GM18861 (cell line): Measurements from ENCODE around the gene RFX7.
"Not testable (repeated sequence)": the region's sequence is repeated elsewhere in the genome, so short reads cannot be mapped to it uniquely, and the experiment has no call there.

Experiments used
- ATAC-seq: cut with Tn5 transposase; IDR thresholded peaks from one replicate; pipeline ENCODE4 v1.9.1; 2021; ENCODE audit not compliant: unreplicated experiment

Gene RFX7

GRCh38 chr15:56243163-56244037 lies at the start of gene RFX7:
Gene RFX7, minus strand, starts transcription at chr15:56243879. Its CDS starts 594 bp downstream, at chr15:56243285.
- peak; percentile 32 for ATAC-seq

GRCh38 chr15:56292546-56293316 lies 49.1 kb upstream of the RFX7 start:
- ATAC-seq: no peak

GRCh38 chr15:56291741-56292140 lies 48.1 kb upstream of the RFX7 start:
- no peak for ATAC-seq

- ATAC-seq: no peak
Measured at GRCh38 chr15:56286213-56286612, 42.5 kb upstream of the RFX7 start.

- no peak for ATAC-seq
Measured at GRCh38 chr15:56281145-56281544, 37.5 kb upstream of the RFX7 start.

- no peak for ATAC-seq
Measured at GRCh38 chr15:56273724-56274123, 30.0 kb upstream of the RFX7 start.

- ATAC-seq: no peak
Measured at GRCh38 chr15:56272454-56272853, 28.8 kb upstream of the RFX7 start.

- ATAC-seq: not testable (repeated sequence)
Measured at GRCh38 chr15:56266465-56266864, 22.8 kb upstream of the RFX7 start.

GRCh38 chr15:56261854-56262509 lies 18.3 kb upstream of the RFX7 start:
- no peak for ATAC-seq

- not testable (repeated sequence) for ATAC-seq
Measured at GRCh38 chr15:56257306-56257705, 13.6 kb upstream of the RFX7 start.

- ATAC-seq: no peak
Measured at GRCh38 chr15:56254265-56254664, 10.6 kb upstream of the RFX7 start.

- ATAC-seq: no peak
Measured at GRCh38 chr15:56252386-56252785, 8.7 kb upstream of the RFX7 start.

- ATAC-seq: no peak
Measured at GRCh38 chr15:56251315-56252095, 7.8 kb upstream of the RFX7 start.

GRCh38 chr15:56250626-56251025 lies 6.9 kb upstream of the RFX7 start:
- ATAC-seq: no peak

- ATAC-seq: no peak
Measured at GRCh38 chr15:56249092-56249491, 5.4 kb upstream of the RFX7 start.

GRCh38 chr15:56248311-56248992 lies 4.8 kb upstream of the RFX7 start:
- ATAC-seq: no peak

- no peak for ATAC-seq
Measured at GRCh38 chr15:56247266-56247665, 3.6 kb upstream of the RFX7 start.

GRCh38 chr15:56245871-56246814 lies 2.5 kb upstream of the RFX7 start:
- peak; percentile 45 for ATAC-seq
